Neural progenitor cell (in vitro differentiated cells): ENCODE results near the gene ZNF345. TPM values are rescaled to one million over a fixed set of nuclear protein-coding genes. Genes with fewer than 3 reads are reported as not detected.

Source experiments
- DNase-seq: peaks from one replicate; pipeline ENCODE4 v3.0.0-alpha.2; 2016; ENCODE audit warnings: low spot score
- H2AFZ ChIP-seq: fragments of 200-600 bp; sonication (generic); replicated peaks from 2 replicates; pipeline ENCODE4 v1.6.1; 2016; ENCODE audit warnings: antibody characterized with exemption
- H3F3A ChIP-seq: fragments of 200-600 bp; sonication (generic); 2 replicates; pipeline ENCODE4 v1.6.1; 2016; ENCODE audit warnings: antibody characterized with exemption, low read depth
- H3K27ac ChIP-seq: fragments of 200-600 bp; sonication (generic); 2 replicates; pipeline ENCODE4 v1.5.1; 2016; ENCODE audit warnings: mild to moderate bottlenecking
- H3K27me3 ChIP-seq: fragments of 200-600 bp; sonication (generic); 2 replicates; pipeline ENCODE4 v1.6.1; 2016; ENCODE audit warnings: mild to moderate bottlenecking, moderate library complexity
- H3K36me3 ChIP-seq: fragments of 200-600 bp; sonication (generic); 2 replicates; pipeline ENCODE4 v1.5.1; 2016
- H3K4me1 ChIP-seq: fragments of 200-600 bp; sonication (generic); 2 replicates; pipeline ENCODE4 v1.6.1; 2016; ENCODE audit warnings: mixed run types
- H3K4me2 ChIP-seq: fragments of 200-600 bp; sonication (generic); 2 replicates; pipeline ENCODE4 v1.6.1; 2016
- H3K4me3 ChIP-seq: fragments of 200-600 bp; sonication (generic); 2 replicates; pipeline ENCODE4 v1.5.1; 2016
- H3K79me2 ChIP-seq: fragments of 200-600 bp; sonication (generic); 2 replicates; pipeline ENCODE4 v1.6.1; 2016; ENCODE audit warnings: low read depth
- H3K9ac ChIP-seq: fragments of 200-600 bp; sonication (generic); 2 replicates; pipeline ENCODE4 v1.6.1; 2016
- H3K9me3 ChIP-seq: fragments of 200-600 bp; sonication (generic); 2 replicates; pipeline ENCODE4 v1.5.1; 2016; ENCODE audit warnings: low read depth
- H4K20me1 ChIP-seq: fragments of 200-600 bp; sonication (generic); 2 replicates; pipeline ENCODE4 v1.6.1; 2016; ENCODE audit warnings: low read depth
- H3K27ac Mint-ChIP-seq: 3 replicates; pipeline ENCODE4 v1.8.0; 2021; ENCODE audit warnings: mixed read lengths
- H3K27me3 Mint-ChIP-seq: 2 replicates; pipeline ENCODE4 v1.8.0; 2022; ENCODE audit warnings: low read depth, mild to moderate bottlenecking, inconsistent platforms, moderate library complexity, mixed read lengths; ENCODE audit not compliant: insufficient read depth
- H3K36me3 Mint-ChIP-seq: 3 replicates; pipeline ENCODE4 v1.8.0; 2021; ENCODE audit warnings: mixed read lengths
- H3K4me1 Mint-ChIP-seq: 3 replicates; pipeline ENCODE4 v1.8.0; 2021; ENCODE audit warnings: mixed read lengths
- H3K4me3 Mint-ChIP-seq: 3 replicates; pipeline ENCODE4 v1.8.0; 2021; ENCODE audit warnings: mild to moderate bottlenecking, moderate library complexity, mixed read lengths
- H3K9me3 Mint-ChIP-seq: 3 replicates; pipeline ENCODE4 v1.8.0; 2020; ENCODE audit warnings: mixed read lengths
- EZH2 ChIP-seq: fragments of 200-600 bp; sonication (generic); IDR thresholded peaks from 2 replicates; pipeline ENCODE4 v1.6.1; 2017; ENCODE audit warnings: antibody characterized with exemption, mild to moderate bottlenecking, moderate library complexity
- EZH2phosphoT487 ChIP-seq: fragments of 200-600 bp; sonication (generic); IDR thresholded peaks from 2 replicates; pipeline ENCODE4 v1.6.1; 2017; ENCODE audit warnings: antibody characterized with exemption
- small RNA-seq: library from RNA; depleted of rRNA; stranded (forward); fragments of <200 nt; gene quantifications from one replicate; pipeline ENCODE3, GENCODE V24; 2015
- total RNA-seq: library from RNA; depleted of rRNA; stranded (reverse); fragments of >200 nt; gene quantifications from 2 replicates; pipeline ENCODE4 v1.2.3, GENCODE V29; 2015; ENCODE audit warnings: low replicate concordance
- TF ChIP-seq, protein P1 (sequence below): fragments of 200-600 bp; sonication (generic); IDR thresholded peaks from 2 replicates; pipeline ENCODE4 v1.5.1; 2017; ENCODE audit warnings: antibody characterized with exemption, mild to moderate bottlenecking

ZNF345 gene
- total RNA-seq, 1 donor from 2014 or later = 18.1 TPM

DNA sequence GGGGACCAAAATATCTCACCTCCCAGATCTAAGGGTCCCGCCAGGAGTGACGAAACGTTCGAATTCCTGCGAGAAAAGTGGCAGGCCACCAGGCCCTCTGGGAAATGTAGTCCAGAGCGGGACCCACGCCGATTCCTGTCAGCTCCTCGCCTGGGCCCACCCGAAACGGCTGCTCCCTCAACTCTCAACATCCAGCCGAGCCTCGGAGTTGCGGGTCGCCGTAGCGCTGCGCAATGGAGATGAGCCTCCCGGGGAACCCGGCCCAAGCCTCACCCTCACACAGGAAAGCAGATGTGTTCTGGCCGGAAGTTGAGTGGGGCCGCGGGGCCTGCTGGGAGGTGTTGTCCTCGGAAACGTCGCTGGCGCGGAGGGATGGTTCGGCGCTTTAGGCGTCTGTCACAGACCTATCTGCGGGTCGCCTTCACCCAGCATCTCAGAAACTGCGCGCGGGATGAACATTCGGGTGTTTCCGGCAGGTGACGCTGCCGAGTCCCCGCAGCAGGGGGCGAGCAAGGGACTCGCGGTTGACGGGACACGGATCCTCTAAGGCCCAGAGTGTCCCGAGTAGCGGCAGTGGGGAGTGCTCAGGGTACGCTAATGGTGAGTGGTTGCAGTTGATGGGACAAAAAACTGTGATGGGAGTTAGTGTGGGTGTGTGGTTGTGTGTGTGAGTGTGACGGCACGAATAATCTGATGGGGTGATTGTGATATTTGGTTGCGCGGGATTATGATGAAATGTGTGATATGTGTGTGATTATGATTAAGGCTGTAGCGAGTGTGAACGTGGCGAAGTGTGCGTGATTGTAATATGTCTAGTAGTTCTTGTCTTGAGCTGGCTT is 65.5 kb downstream of the ZNF345 start, which contains the start of the genes ZNF568 and ZNF829:
Gene ZNF568 (plus strand): TSS at position 341 of the 839 bp plus-strand sequence. CDS start 6,439 bp downstream, outside the sequence.
Gene ZNF829 (minus strand): TSS at position 300 of the 839 bp plus-strand sequence. CDS start 1,124 bp downstream, outside the sequence.
- H3K4me2 ChIP-seq = peak within 1 kb of the TSS; percentile 77
- H3K4me1 ChIP-seq = peaks cover 3% of the 10 kb centered on the region
- H3K4me1 Mint-ChIP-seq = no peaks in the 10 kb centered on the region
- H3K27me3 ChIP-seq = no peaks in the 10 kb centered on the region
- peaks cover 2% of the 10 kb centered on the region for H3K27me3 Mint-ChIP-seq
- peak within 1 kb of the TSS; percentile 44 for H3K9ac ChIP-seq
- H3K36me3 ChIP-seq = peaks cover 27% of the 10 kb centered on the region
- TF ChIP-seq, protein P1, sequence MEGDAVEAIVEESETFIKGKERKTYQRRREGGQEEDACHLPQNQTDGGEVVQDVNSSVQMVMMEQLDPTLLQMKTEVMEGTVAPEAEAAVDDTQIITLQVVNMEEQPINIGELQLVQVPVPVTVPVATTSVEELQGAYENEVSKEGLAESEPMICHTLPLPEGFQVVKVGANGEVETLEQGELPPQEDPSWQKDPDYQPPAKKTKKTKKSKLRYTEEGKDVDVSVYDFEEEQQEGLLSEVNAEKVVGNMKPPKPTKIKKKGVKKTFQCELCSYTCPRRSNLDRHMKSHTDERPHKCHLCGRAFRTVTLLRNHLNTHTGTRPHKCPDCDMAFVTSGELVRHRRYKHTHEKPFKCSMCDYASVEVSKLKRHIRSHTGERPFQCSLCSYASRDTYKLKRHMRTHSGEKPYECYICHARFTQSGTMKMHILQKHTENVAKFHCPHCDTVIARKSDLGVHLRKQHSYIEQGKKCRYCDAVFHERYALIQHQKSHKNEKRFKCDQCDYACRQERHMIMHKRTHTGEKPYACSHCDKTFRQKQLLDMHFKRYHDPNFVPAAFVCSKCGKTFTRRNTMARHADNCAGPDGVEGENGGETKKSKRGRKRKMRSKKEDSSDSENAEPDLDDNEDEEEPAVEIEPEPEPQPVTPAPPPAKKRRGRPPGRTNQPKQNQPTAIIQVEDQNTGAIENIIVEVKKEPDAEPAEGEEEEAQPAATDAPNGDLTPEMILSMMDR = peak; percentile 67
- no peak for TF ChIP-seq EZH2phosphoT487
- no peak for TF ChIP-seq EZH2
- H3K27ac ChIP-seq = peak within 1 kb of the TSS; percentile 54
- H3K9me3 Mint-ChIP-seq = peaks cover 61% of the 10 kb centered on the region
- peak; percentile 90 for DNase-seq
- H3K9me3 ChIP-seq = peaks cover 7% of the 10 kb centered on the region
- H3K79me2 ChIP-seq = peaks cover 12% of the 10 kb centered on the region
- peaks cover 30% of the 10 kb centered on the region for H3K36me3 Mint-ChIP-seq
- H3K4me3 ChIP-seq = peak within 1 kb of the TSS; percentile 74
- H3F3A ChIP-seq = no peaks in the 10 kb centered on the region
- no peak within 1 kb of the TSS for H3K27ac Mint-ChIP-seq
- peak within 1 kb of the TSS; percentile 80 for H2AFZ ChIP-seq
- H4K20me1 ChIP-seq = no peaks in the 10 kb centered on the region
- H3K4me3 Mint-ChIP-seq = peak within 1 kb of the TSS; percentile 83

DNA sequence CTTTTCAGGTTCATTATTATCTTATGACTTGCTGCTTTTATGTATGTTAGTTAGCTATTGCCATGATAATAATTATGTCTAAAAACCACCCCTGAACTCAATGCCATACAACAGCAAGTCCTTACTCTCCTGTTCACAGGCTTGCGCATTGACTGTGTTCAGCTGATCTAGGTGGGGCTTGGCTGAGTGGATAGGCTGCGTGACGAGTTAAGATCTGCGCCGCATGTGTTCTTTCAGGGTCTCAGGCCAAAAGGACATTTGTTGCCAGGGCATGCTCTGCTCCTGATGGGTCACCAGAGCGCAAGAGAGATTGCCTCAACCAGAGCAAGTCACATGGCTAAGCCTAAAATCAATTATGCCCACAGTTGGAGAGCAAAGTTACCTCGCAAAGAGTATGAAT is 66.3 kb downstream of the ZNF345 start:
- DNase-seq = peak; percentile 11
- Histone ChIP-seq H3K4me2 (peak overlapping the region; percentile 77), H3K27me3 (no peaks in the 10 kb centered on the region), H3K4me3 (peak overlapping the region; percentile 74), H3K79me2 (peaks cover 12% of the 10 kb centered on the region), H3K4me1 (peaks cover 3% of the 10 kb centered on the region), H3K9me3 (peaks cover 7% of the 10 kb centered on the region), H3F3A (no peaks in the 10 kb centered on the region), H4K20me1 (no peaks in the 10 kb centered on the region), H3K27ac (no peak overlapping the region), H2AFZ (peak overlapping the region; percentile 80), H3K9ac (peak overlapping the region; percentile 44), H3K36me3 (peaks cover 27% of the 10 kb centered on the region)
- H3K27ac Mint-ChIP-seq = no peak overlapping the region
- no peaks in the 10 kb centered on the region for H3K4me1 Mint-ChIP-seq
- H3K4me3 Mint-ChIP-seq = peak overlapping the region; percentile 83
- H3K27me3 Mint-ChIP-seq = peaks cover 2% of the 10 kb centered on the region
- peaks cover 57% of the 10 kb centered on the region for H3K9me3 Mint-ChIP-seq
- TF ChIP-seq, protein P1 = no peak
- TF ChIP-seq EZH2 (no peak), EZH2phosphoT487 (no peak)
- H3K36me3 Mint-ChIP-seq = peaks cover 31% of the 10 kb centered on the region

DNA sequence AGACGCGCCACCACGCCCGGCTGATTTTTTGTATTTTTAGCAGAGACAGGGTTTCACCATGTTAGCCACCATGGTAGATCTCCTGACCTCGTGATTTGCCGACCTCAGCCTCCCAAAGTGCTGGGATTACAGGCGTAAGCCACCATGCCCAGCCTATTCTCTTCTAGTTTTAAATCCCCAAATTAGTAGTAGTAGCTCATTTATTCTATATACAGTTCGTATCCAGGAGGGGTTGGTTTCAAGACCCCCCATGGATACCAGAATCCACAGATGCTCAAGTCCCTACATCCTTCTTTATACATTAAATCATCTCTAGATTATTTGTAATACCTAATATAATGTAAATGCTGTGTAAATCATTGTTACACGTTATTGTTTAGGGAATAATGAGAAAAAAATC is 67.4 kb downstream of the ZNF345 start:
- no peak overlapping the region for H3K4me3 Mint-ChIP-seq
- Histone ChIP-seq H3K9me3 (peaks cover 7% of the 10 kb centered on the region), H3K27ac (no peak overlapping the region), H3K79me2 (peaks cover 12% of the 10 kb centered on the region), H3F3A (no peaks in the 10 kb centered on the region), H3K36me3 (peaks cover 27% of the 10 kb centered on the region), H3K4me3 (no peak overlapping the region), H3K4me2 (no peak overlapping the region), H2AFZ (no peak overlapping the region), H4K20me1 (no peaks in the 10 kb centered on the region), H3K4me1 (peaks cover 3% of the 10 kb centered on the region), H3K9ac (no peak overlapping the region), H3K27me3 (no peaks in the 10 kb centered on the region)
- TF ChIP-seq, protein P1 = no peak
- TF ChIP-seq EZH2phosphoT487 (no peak), EZH2 (no peak)
- peaks cover 61% of the 10 kb centered on the region for H3K9me3 Mint-ChIP-seq
- DNase-seq = no peak
- H3K4me1 Mint-ChIP-seq = no peaks in the 10 kb centered on the region
- H3K36me3 Mint-ChIP-seq = peaks cover 33% of the 10 kb centered on the region
- H3K27me3 Mint-ChIP-seq = peaks cover 2% of the 10 kb centered on the region
- H3K27ac Mint-ChIP-seq = no peak overlapping the region

Small RNAs within 50 kb of the gene (small RNA-seq; reads per million reads assigned to genes)
- not detected for gene RF00019

Other genes starting within 250 kb of the ZNF345 start
- 16.8 and 17.8 TPM in 2 replicates for gene ZNF382, start 245.6 kb upstream of the ZNF345 start, total RNA-seq
- gene ZNF461, start 184.0 kb upstream of the ZNF345 start, total RNA-seq = 13.6 and 13.8 TPM in 2 replicates
- 26.9 and 27.7 TPM in 2 replicates for gene ZNF567, start 163.3 kb upstream of the ZNF345 start, total RNA-seq
- gene ZNF850, start 78.1 kb upstream of the ZNF345 start, total RNA-seq = 25.5 and 32.1 TPM in 2 replicates
- 13.7 and 18.8 TPM in 2 replicates for gene ZNF790, start 12.5 kb upstream of the ZNF345 start, total RNA-seq
- 5.9 and 8.0 TPM in 2 replicates for gene ZNF829, start 65.4 kb downstream of the ZNF345 start, total RNA-seq
- gene ZNF568, start 65.5 kb downstream of the ZNF345 start, total RNA-seq = 6.3 and 8.9 TPM in 2 replicates
- gene ZNF420, start 227.6 kb downstream of the ZNF345 start, total RNA-seq = 19.8 and 21.0 TPM in 2 replicates